Upper lobe of left lung (tissue), 4 donors: ENCODE data around the gene DNASE1L1.

Source experiments
- POLR2A ChIP-seq, 4 donors: fragments of 450-650 bp; IDR thresholded peaks; one replicate each; pipeline ENCODE4 v1.5.1; 2016 to 2017; ENCODE audit warnings: antibody characterized with exemption in 4 of 4, mild to moderate bottlenecking in 2 of 4
- TF ChIP-seq, protein P1 (sequence below), 6 experiments: fragments of 450-650 bp in 4 of 6; fragments of 200-600 bp in 2 of 6; sonication (generic) in 2 of 6; IDR thresholded peaks; one replicate each; pipeline ENCODE4 v1.5.1; 2016 to 2019; ENCODE audit warnings: antibody characterized with exemption in 6 of 6

GRCh38 chrX:154428176-154429171 is 19.4 kb upstream of the DNASE1L1 start, which contains the start of gene ATP6AP1:
- peak in 3 of 4 donors; percentile 28 to 85 (median 75) for TF ChIP-seq POLR2A (IDR thresholded peaks at IDR 0.05)
- TF ChIP-seq, protein P1, sequence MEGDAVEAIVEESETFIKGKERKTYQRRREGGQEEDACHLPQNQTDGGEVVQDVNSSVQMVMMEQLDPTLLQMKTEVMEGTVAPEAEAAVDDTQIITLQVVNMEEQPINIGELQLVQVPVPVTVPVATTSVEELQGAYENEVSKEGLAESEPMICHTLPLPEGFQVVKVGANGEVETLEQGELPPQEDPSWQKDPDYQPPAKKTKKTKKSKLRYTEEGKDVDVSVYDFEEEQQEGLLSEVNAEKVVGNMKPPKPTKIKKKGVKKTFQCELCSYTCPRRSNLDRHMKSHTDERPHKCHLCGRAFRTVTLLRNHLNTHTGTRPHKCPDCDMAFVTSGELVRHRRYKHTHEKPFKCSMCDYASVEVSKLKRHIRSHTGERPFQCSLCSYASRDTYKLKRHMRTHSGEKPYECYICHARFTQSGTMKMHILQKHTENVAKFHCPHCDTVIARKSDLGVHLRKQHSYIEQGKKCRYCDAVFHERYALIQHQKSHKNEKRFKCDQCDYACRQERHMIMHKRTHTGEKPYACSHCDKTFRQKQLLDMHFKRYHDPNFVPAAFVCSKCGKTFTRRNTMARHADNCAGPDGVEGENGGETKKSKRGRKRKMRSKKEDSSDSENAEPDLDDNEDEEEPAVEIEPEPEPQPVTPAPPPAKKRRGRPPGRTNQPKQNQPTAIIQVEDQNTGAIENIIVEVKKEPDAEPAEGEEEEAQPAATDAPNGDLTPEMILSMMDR (IDR thresholded peaks at IDR 0.05), result peak in 1 of 6 experiments; percentile 23
